ENCODE data around the gene HS1BP3. TPM values are rescaled to one million over a fixed set of nuclear protein-coding genes. Genes with fewer than 3 reads are reported as not detected.

HS1BP3 gene
- total RNA-seq, 1 experiment from 2014 or later: 17.1 TPM

- TF ChIP-seq YY1 (IDR thresholded peaks at IDR 0.05; ENCODE audit: extremely low read depth, insufficient replicate concordance, low read depth, low read length) (no peak), POLR2AphosphoS5 (IDR thresholded peaks at IDR 0.05; ENCODE audit: low read depth, low read length) (no peak), ATF3 (IDR thresholded peaks at IDR 0.05) (no peak), RAD21 (IDR thresholded peaks at IDR 0.05; ENCODE audit: low read depth) (no peak), EZH2phosphoT487 (IDR thresholded peaks at IDR 0.05; ENCODE audit: borderline replicate concordance) (no peak), CEBPB (IDR thresholded peaks at IDR 0.05; ENCODE audit: low read depth) (no peak), REST (IDR thresholded peaks at IDR 0.05; ENCODE audit: low read depth) (no peak), SIN3A (IDR thresholded peaks at IDR 0.05; ENCODE audit: low read depth) (no peak), MAX (IDR thresholded peaks at IDR 0.05) (no peak), ZFX (IDR thresholded peaks at IDR 0.05) (no peak), POLR2A (IDR thresholded peaks at IDR 0.05; ENCODE audit: borderline replicate concordance, extremely low read depth, insufficient read depth, insufficient read length) (no peak), JUND (IDR thresholded peaks at IDR 0.05) (no peak), FOSL1 (IDR thresholded peaks at IDR 0.05; ENCODE audit: low read depth) (no peak), EGR1 (IDR thresholded peaks at IDR 0.05; ENCODE audit: low read depth) (no peak)
- no TSS peak for BruUV-seq (replicated peaks)
- H3K9ac ChIP-seq (ENCODE audit: low read length): no peak overlapping the region
- H3K4me3 ChIP-seq (replicated peaks in 1 of 2; ENCODE audit: low read depth in 1 of 2, low read length in 2 of 2): no peak overlapping the region
- ATAC-seq: no peak
- H3K27me3 ChIP-seq (ENCODE audit: insufficient read depth, low read length): no peaks in the 10 kb centered on the region
- H3K9me3 ChIP-seq (ENCODE audit: control insufficient read depth in 1 of 2, insufficient read depth in 1 of 2, low read depth in 1 of 2, low read length in 2 of 2): no peaks in the 10 kb centered on the region; a peak in 2 of 4 replicates
- H4K20me1 ChIP-seq (ENCODE audit: insufficient read depth): no peaks in the 10 kb centered on the region
- H3K4me2 ChIP-seq (ENCODE audit: low read length): no peak overlapping the region
- POLR2A ChIA-PET: interaction anchor here (4.7 kb wide), 1 partner anchor 164 kb away, joined by 34 read pairs; the partner anchor contains the start of gene RHOB
- no peaks in the 10 kb centered on the region for H3K9me2 ChIP-seq (ENCODE audit: insufficient read depth)
- no peaks in the 10 kb centered on the region for H3K36me3 ChIP-seq (ENCODE audit: control insufficient read depth in 1 of 2, insufficient read depth in 2 of 2, low read length in 2 of 2)
- CTCF ChIA-PET: no interaction called here
- no peak for DNase-seq (ENCODE audit: low read depth, low spot score)
- intact Hi-C loops (cut with micrococcal nuclease): no loop called here
- RAD21 ChIA-PET (ENCODE audit: low non-redundant PET in 1 of 2, low total read pairs in 2 of 2, uncharacterized antibody in 2 of 2, unreplicated experiment in 2 of 2): interaction anchor here in 1 of 2 experiments (0.5 kb wide), 1 partner anchor 386 kb away, joined by 3 read pairs; the partner anchor contains the start of gene SDC1
- no peak overlapping the region for H3K27ac ChIP-seq (ENCODE audit: low read depth, low read length)
- H3K4me1 ChIP-seq (ENCODE audit: control insufficient read depth in 1 of 2, insufficient read depth in 2 of 2, low read length in 2 of 2): peaks cover 12 to 21% of the 10 kb centered on the region in 2 experiments; a peak in 3 of 4 replicates
- H3K79me2 ChIP-seq (ENCODE audit: insufficient read depth, low read length): no peaks in the 10 kb centered on the region
- H2AFZ ChIP-seq (ENCODE audit: low read depth, low read length, poor library complexity, severe bottlenecking): no peak overlapping the region
Observed at GRCh38 chr2:20611077-20611843, 39.6 kb downstream of the HS1BP3 start.

Measured in HCT116 (cell line).